HepG2 (cell line): ENCODE data around the gene DOK4. TPM values are rescaled to one million over a fixed set of nuclear protein-coding genes. Genes with fewer than 3 reads are reported as not detected.

ENCODE experiments used
- ETV6 ChIP-seq: sonication (generic); formaldehyde crosslinking; conservative IDR thresholded peaks from 2 replicates; pipeline ENCODE4 v1.4.0; 2020; ENCODE audit warnings: missing genetic modification reagents
- FOXA1 ChIP-seq, 2 experiments: fragments of 450-650 bp in 1 of 2; sonication (generic) in 1 of 2; formaldehyde crosslinking in 1 of 2; IDR thresholded peaks; 2 replicates each; pipeline versions ENCODE4 v1.4.0 to v1.6.1; 2016 to 2020; ENCODE audit warnings: missing genetic modification reagents in 1 of 2
- HNF4G ChIP-seq, 2 experiments: sonication (generic) in 1 of 2; formaldehyde crosslinking in 1 of 2; IDR thresholded peaks; 2 replicates each; pipeline versions ENCODE4 v1.4.0 to v1.6.1; 2011 to 2020; ENCODE audit warnings: borderline replicate concordance in 2 of 2, low read depth in 2 of 2, mild to moderate bottlenecking in 2 of 2, low read length in 1 of 2, missing genetic modification reagents in 1 of 2, moderate library complexity in 1 of 2
- KLF9 ChIP-seq: IDR thresholded peaks from 2 replicates; pipeline ENCODE4 v1.6.1; 2016; ENCODE audit warnings: low read depth
- SALL1 ChIP-seq: sonication (generic); formaldehyde crosslinking; IDR thresholded peaks from 2 replicates; pipeline ENCODE4 v1.8.0; 2022; ENCODE audit warnings: mild to moderate bottlenecking, missing genetic modification reagents
- TOPORS ChIP-seq: sonication (generic); formaldehyde crosslinking; IDR thresholded peaks from 2 replicates; pipeline ENCODE4 v1.8.0; 2023; ENCODE audit warnings: mild to moderate bottlenecking, missing genetic modification reagents
- ZFYVE20 ChIP-seq: sonication (generic); formaldehyde crosslinking; IDR thresholded peaks from 2 replicates; pipeline ENCODE4 v1.8.0; 2023; ENCODE audit warnings: low read depth, mild to moderate bottlenecking, moderate library complexity, missing genetic modification reagents, borderline replicate concordance
- ZNF33A ChIP-seq: sonication (generic); formaldehyde crosslinking; IDR thresholded peaks from 2 replicates; pipeline ENCODE4 v1.5.1; 2020; ENCODE audit warnings: missing genetic modification reagents, mild to moderate bottlenecking, moderate library complexity, borderline replicate concordance
- ZNF672 ChIP-seq: sonication (generic); formaldehyde crosslinking; IDR thresholded peaks from 2 replicates; pipeline ENCODE4 v1.8.1; 2022; ENCODE audit warnings: missing genetic modification reagents
- polyA plus RNA-seq, 8 experiments: library from polyadenylated mRNA; depleted of rRNA in 3 of 8; stranded (reverse) in 7 of 8; unstranded in 1 of 8; fragments of >200 nt; fragmentation: Illumina TruSeq in 4 of 8; extraction: Trizol in 4 of 8; gene quantifications; 2 replicates each; pipeline versions ENCODE4 v1.2.1 to v1.2.3, GENCODE V29; 2011 to 2016; ENCODE audit warnings: low read depth in 4 of 8, missing spikeins in 1 of 8, mixed read lengths in 1 of 8; ENCODE audit not compliant: insufficient read depth in 1 of 8
- total RNA-seq, 5 experiments: library from RNA; depleted of rRNA; stranded (reverse); fragments of >200 nt; fragmentation: Illumina TruSeq; extraction: Trizol; gene quantifications; 2 replicates each; pipeline ENCODE4 v1.2.3, GENCODE V29; 2016; ENCODE audit warnings: low read depth in 1 of 5
- TF ChIP-seq, protein P1 (sequence below): sonication (generic); formaldehyde crosslinking; IDR thresholded peaks from 2 replicates; pipeline ENCODE4 v1.5.0; 2020; ENCODE audit warnings: mild to moderate bottlenecking, missing genetic modification reagents, borderline replicate concordance
- TF ChIP-seq, protein P2 (sequence below): sonication (generic); formaldehyde crosslinking; IDR thresholded peaks from 2 replicates; pipeline ENCODE4 v1.8.1; 2023; ENCODE audit warnings: mild to moderate bottlenecking, missing genetic modification reagents, borderline replicate concordance
- TF ChIP-seq, protein P3 (sequence below): IDR thresholded peaks from 2 replicates; pipeline ENCODE4 v1.4.0; 2020; ENCODE audit warnings: mild to moderate bottlenecking, missing genetic modification reagents

Gene DOK4
- total and polyA plus RNA-seq, 2 of the 13 experiments (the other 11 are each of a cell fraction or from before 2014, with no cell fraction given): 52.7 to 70.0 TPM

DNA sequence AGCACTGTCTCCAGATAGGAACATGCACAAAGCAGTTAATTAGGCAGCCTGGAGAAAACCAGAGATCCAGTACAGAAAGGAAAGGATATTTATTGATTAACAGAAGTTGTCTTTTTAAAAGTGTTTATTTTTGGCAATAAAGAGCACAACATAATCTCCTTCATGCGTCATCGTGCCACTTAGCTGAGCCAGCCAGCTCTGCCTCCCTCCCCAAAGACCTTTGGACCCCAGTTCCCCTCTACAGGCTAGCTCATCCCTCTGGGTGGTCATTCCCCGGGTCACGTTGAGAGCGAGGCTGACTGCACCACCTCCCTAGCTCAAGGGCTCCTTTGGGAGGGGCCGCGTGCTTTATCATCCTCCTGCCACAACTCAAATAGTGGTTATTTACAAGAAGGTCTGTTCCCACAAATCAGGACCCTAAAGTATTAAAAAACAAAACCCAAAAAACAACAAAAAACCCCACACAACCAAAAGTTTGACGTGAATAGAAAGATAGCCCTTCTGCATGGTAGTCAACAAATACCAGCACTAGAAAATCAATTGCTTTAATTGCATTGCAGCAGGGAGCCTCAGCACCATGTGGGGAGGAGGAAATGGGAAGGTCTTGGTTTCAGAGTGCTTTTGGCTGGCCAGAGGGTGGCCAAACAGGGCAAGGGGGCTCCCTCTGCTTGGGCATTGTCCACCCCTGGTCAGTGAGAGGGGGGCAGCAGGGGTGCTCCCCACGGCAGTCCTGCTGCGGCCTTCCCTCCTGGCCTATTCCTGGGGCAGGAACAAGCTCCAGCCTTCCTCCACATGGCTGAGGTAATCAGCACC is 14.2 kb downstream of the DOK4 start (continued):
- TF ChIP-seq KLF9 (CRISPR knock-in tag) (no peak), ZNF672 (CRISPR knock-in tag) (no peak), HNF4G (IDR thresholded peaks at IDR 0.05; ENCODE audit: borderline replicate concordance, low read depth, low read length) (peak; percentile 95), HNF4G (CRISPR knock-in tag; IDR thresholded peaks at IDR 0.05; ENCODE audit: borderline replicate concordance, low read depth) (peak; percentile 98), ETV6 (no peak), SALL1 (CRISPR knock-in tag) (peak; percentile 96), ZNF33A (CRISPR knock-in tag) (0 out of 2 replicates have a peak, but pooled peaks have one; percentile 74), ZFYVE20 (CRISPR knock-in tag) (no peak), TOPORS (CRISPR knock-in tag) (no peak), FOXA1 (IDR thresholded peaks at IDR 0.05) (no peak), FOXA1 (CRISPR knock-in tag; IDR thresholded peaks at IDR 0.05) (peak; percentile 42)
- TF ChIP-seq, protein P1, sequence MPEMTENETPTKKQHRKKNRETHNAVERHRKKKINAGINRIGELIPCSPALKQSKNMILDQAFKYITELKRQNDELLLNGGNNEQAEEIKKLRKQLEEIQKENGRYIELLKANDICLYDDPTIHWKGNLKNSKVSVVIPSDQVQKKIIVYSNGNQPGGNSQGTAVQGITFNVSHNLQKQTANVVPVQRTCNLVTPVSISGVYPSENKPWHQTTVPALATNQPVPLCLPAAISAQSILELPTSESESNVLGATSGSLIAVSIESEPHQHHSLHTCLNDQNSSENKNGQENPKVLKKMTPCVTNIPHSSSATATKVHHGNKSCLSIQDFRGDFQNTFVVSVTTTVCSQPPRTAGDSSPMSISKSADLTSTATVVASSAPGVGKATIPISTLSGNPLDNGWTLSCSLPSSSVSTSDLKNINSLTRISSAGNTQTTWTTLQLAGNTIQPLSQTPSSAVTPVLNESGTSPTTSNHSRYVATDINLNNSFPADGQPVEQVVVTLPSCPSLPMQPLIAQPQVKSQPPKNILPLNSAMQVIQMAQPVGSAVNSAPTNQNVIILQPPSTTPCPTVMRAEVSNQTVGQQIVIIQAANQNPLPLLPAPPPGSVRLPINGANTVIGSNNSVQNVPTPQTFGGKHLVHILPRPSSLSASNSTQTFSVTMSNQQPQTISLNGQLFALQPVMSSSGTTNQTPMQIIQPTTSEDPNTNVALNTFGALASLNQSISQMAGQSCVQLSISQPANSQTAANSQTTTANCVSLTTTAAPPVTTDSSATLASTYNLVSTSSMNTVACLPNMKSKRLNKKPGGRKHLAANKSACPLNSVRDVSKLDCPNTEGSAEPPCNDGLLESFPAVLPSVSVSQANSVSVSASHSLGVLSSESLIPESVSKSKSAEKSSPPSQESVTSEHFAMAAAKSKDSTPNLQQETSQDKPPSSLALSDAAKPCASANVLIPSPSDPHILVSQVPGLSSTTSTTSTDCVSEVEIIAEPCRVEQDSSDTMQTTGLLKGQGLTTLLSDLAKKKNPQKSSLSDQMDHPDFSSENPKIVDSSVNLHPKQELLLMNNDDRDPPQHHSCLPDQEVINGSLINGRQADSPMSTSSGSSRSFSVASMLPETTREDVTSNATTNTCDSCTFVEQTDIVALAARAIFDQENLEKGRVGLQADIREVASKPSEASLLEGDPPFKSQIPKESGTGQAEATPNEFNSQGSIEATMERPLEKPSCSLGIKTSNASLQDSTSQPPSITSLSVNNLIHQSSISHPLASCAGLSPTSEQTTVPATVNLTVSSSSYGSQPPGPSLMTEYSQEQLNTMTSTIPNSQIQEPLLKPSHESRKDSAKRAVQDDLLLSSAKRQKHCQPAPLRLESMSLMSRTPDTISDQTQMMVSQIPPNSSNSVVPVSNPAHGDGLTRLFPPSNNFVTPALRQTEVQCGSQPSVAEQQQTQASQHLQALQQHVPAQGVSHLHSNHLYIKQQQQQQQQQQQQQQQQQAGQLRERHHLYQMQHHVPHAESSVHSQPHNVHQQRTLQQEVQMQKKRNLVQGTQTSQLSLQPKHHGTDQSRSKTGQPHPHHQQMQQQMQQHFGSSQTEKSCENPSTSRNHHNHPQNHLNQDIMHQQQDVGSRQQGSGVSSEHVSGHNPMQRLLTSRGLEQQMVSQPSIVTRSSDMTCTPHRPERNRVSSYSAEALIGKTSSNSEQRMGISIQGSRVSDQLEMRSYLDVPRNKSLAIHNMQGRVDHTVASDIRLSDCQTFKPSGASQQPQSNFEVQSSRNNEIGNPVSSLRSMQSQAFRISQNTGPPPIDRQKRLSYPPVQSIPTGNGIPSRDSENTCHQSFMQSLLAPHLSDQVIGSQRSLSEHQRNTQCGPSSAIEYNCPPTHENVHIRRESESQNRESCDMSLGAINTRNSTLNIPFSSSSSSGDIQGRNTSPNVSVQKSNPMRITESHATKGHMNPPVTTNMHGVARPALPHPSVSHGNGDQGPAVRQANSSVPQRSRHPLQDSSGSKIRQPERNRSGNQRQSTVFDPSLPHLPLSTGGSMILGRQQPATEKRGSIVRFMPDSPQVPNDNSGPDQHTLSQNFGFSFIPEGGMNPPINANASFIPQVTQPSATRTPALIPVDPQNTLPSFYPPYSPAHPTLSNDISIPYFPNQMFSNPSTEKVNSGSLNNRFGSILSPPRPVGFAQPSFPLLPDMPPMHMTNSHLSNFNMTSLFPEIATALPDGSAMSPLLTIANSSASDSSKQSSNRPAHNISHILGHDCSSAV (CRISPR knock-in tag): no peak
- TF ChIP-seq, protein P2, sequence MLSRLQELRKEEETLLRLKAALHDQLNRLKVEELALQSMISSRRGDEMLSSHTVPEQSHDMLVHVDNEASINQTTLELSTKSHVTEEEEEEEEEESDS (CRISPR knock-in tag): no peak
- TF ChIP-seq, protein P3, sequence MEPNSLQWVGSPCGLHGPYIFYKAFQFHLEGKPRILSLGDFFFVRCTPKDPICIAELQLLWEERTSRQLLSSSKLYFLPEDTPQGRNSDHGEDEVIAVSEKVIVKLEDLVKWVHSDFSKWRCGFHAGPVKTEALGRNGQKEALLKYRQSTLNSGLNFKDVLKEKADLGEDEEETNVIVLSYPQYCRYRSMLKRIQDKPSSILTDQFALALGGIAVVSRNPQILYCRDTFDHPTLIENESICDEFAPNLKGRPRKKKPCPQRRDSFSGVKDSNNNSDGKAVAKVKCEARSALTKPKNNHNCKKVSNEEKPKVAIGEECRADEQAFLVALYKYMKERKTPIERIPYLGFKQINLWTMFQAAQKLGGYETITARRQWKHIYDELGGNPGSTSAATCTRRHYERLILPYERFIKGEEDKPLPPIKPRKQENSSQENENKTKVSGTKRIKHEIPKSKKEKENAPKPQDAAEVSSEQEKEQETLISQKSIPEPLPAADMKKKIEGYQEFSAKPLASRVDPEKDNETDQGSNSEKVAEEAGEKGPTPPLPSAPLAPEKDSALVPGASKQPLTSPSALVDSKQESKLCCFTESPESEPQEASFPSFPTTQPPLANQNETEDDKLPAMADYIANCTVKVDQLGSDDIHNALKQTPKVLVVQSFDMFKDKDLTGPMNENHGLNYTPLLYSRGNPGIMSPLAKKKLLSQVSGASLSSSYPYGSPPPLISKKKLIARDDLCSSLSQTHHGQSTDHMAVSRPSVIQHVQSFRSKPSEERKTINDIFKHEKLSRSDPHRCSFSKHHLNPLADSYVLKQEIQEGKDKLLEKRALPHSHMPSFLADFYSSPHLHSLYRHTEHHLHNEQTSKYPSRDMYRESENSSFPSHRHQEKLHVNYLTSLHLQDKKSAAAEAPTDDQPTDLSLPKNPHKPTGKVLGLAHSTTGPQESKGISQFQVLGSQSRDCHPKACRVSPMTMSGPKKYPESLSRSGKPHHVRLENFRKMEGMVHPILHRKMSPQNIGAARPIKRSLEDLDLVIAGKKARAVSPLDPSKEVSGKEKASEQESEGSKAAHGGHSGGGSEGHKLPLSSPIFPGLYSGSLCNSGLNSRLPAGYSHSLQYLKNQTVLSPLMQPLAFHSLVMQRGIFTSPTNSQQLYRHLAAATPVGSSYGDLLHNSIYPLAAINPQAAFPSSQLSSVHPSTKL (CRISPR knock-in tag): peak; percentile 87
